Thyroid gland (tissue), 4 donors: Measurements from ENCODE around the gene NDE1.

Experiments
- POLR2A ChIP-seq, 2 donors: fragments of 450-650 bp; IDR thresholded peaks; one replicate each; pipeline ENCODE4 v1.6.1; 2017; ENCODE audit warnings: antibody characterized with exemption in 2 of 2, mild to moderate bottlenecking in 2 of 2, moderate library complexity in 1 of 2
- TF ChIP-seq, protein P1 (sequence below), 6 experiments: fragments of 200-600 bp in 3 of 6; fragments of 450-650 bp in 3 of 6; sonication (generic) in 3 of 6; IDR thresholded peaks; one replicate each; pipeline ENCODE4 v1.5.1; 2016 to 2019; ENCODE audit warnings: antibody characterized with exemption in 6 of 6, mild to moderate bottlenecking in 2 of 6, inconsistent platforms in 1 of 6, moderate library complexity in 1 of 6

DNA sequence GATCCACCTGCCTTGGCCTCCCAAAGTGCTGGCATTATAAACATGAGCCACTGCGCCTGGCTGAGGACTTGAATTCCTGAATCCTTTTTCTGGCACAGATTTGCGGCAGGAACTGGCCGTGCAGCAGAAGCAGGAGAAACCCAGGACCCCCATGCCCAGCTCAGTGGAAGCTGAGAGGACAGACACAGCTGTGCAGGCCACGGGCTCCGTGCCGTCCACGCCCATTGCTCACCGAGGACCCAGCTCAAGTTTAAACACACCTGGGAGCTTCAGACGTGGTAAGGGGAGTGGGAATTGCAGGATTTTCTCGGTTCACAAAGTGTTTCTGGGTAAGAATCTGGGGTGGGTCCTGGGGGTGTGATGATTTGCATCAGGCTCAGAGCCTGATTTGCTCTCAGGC, 41.0 kb downstream of the NDE1 start:
- no peak for TF ChIP-seq POLR2A (IDR thresholded peaks at IDR 0.05)
- TF ChIP-seq, protein P1, sequence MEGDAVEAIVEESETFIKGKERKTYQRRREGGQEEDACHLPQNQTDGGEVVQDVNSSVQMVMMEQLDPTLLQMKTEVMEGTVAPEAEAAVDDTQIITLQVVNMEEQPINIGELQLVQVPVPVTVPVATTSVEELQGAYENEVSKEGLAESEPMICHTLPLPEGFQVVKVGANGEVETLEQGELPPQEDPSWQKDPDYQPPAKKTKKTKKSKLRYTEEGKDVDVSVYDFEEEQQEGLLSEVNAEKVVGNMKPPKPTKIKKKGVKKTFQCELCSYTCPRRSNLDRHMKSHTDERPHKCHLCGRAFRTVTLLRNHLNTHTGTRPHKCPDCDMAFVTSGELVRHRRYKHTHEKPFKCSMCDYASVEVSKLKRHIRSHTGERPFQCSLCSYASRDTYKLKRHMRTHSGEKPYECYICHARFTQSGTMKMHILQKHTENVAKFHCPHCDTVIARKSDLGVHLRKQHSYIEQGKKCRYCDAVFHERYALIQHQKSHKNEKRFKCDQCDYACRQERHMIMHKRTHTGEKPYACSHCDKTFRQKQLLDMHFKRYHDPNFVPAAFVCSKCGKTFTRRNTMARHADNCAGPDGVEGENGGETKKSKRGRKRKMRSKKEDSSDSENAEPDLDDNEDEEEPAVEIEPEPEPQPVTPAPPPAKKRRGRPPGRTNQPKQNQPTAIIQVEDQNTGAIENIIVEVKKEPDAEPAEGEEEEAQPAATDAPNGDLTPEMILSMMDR (IDR thresholded peaks at IDR 0.05), result no peak
